Panc1 (cell line): ENCODE data around the gene XIRP2. TPM values are rescaled to one million over a fixed set of nuclear protein-coding genes. Genes with fewer than 3 reads are reported as not detected.

Source experiments
- ATAC-seq: fragments of 200-7000 bp; cut with Tn5 transposase; 2 replicates; pipeline ENCODE4 v1.9.1; 2020; ENCODE audit warnings: mild to moderate bottlenecking, moderate library complexity
- BruUV-seq: library from RNA; stranded (reverse); fragments of 400-500 nt; replicated peaks from 2 replicates; lab custom pipeline; 2021; lab: Mats Ljungman, UMichigan
- CTCF ChIA-PET: fragments of 300-600 bp; sonication (Branson Sonifier 250); formaldehyde crosslinking; loops from one replicate; lab custom pipeline; 2022; ENCODE audit warnings: antibody characterized with exemption; lab: Charles Lee
- POLR2A ChIA-PET: fragments of 300-600 bp; sonication (Branson Sonifier 250); formaldehyde crosslinking; loops from one replicate; lab custom pipeline; 2022; ENCODE audit warnings: antibody characterized with exemption; lab: Charles Lee
- DNase-seq: peaks from one replicate; pipeline ENCODE4 v3.0.0-alpha.2; 2010; ENCODE audit warnings: low read depth, low spot score
- H3K27ac ChIP-seq: 2 replicates; pipeline ENCODE4 v1.5.1; 2011; ENCODE audit warnings: mild to moderate bottlenecking, low read length, inconsistent platforms
- H3K27me3 ChIP-seq: fragments of 200-500 bp; sonication (Bioruptor generic); 2 replicates; pipeline ENCODE4 v1.6.0; 2014; ENCODE audit warnings: low read length, inconsistent platforms; ENCODE audit not compliant: control insufficient read depth, insufficient read depth
- H3K36me3 ChIP-seq: fragments of 200-500 bp; sonication (Bioruptor generic); 2 replicates; pipeline ENCODE4 v1.5.1; 2014; ENCODE audit warnings: inconsistent platforms, mild to moderate bottlenecking, low read length, moderate library complexity; ENCODE audit not compliant: control insufficient read depth, insufficient read depth
- H3K4me1 ChIP-seq: 2 replicates; pipeline ENCODE4 v1.5.1; 2011; ENCODE audit warnings: inconsistent platforms, mild to moderate bottlenecking, low read length, moderate library complexity; ENCODE audit not compliant: control insufficient read depth, insufficient read depth
- H3K4me3 ChIP-seq, 2 experiments: 2 replicates each; pipeline ENCODE4 v1.5.1; 2011 to 2012; ENCODE audit warnings: low read depth in 2 of 2, low read length in 2 of 2, mild to moderate bottlenecking in 2 of 2, inconsistent platforms in 1 of 2, moderate library complexity in 1 of 2
- H3K9me3 ChIP-seq: fragments of 200-500 bp; sonication (Bioruptor generic); 2 replicates; pipeline ENCODE4 v1.5.1; 2014; ENCODE audit warnings: low read depth, mild to moderate bottlenecking, inconsistent platforms, low read length, moderate library complexity; ENCODE audit not compliant: control insufficient read depth, insufficient read depth
- POLR2AphosphoS5 ChIP-seq: IDR thresholded peaks from 2 replicates; pipeline ENCODE4 v1.6.1; 2012; ENCODE audit warnings: mild to moderate bottlenecking, low read depth, low read length, moderate library complexity
- SIN3A ChIP-seq: IDR thresholded peaks from 2 replicates; pipeline ENCODE4 v1.6.1; 2012; ENCODE audit warnings: low read depth, mild to moderate bottlenecking, low read length, moderate library complexity, borderline replicate concordance; ENCODE audit not compliant: insufficient read depth
- TCF7L2 ChIP-seq: IDR thresholded peaks from 2 replicates; pipeline ENCODE4 v1.6.1; 2011; ENCODE audit warnings: mild to moderate bottlenecking, low read depth, low read length, inconsistent platforms
- in situ Hi-C: cut with HindIII; loops from 2 replicates; pipeline ENCODE4 v1.10.0; 2016; ENCODE audit warnings: low sequenced_read_pairs, low pct_unique_long_range_greater_than_20kb
- intact Hi-C: fragments of 100-400 bp; cut with micrococcal nuclease; formaldehyde crosslinking; loops from one replicate; pipeline ENCODE4 v1.10.0; 2022; ENCODE audit not compliant: unreplicated experiment
- total RNA-seq: library from RNA; stranded (reverse); gene quantifications from one replicate; pipeline ENCODE4 v1.2.1, GENCODE V29; 2021; ENCODE audit not compliant: unreplicated experiment
- TF ChIP-seq, protein P1 (sequence below): fragments of 450-650 bp; IDR thresholded peaks from 2 replicates; pipeline ENCODE4 v1.5.1; 2017; ENCODE audit warnings: mild to moderate bottlenecking
- TF ChIP-seq, protein P2 (sequence below), 2 experiments: IDR thresholded peaks; 2 replicates each; pipeline ENCODE4 v1.6.1; 2011 to 2012; ENCODE audit warnings: low read depth in 2 of 2, control low read depth in 1 of 2, low read length in 1 of 2, mild to moderate bottlenecking in 1 of 2, moderate library complexity in 1 of 2; ENCODE audit not compliant: insufficient read depth in 1 of 2

XIRP2 gene
- total RNA-seq, 1 experiment from 2014 or later: not detected

DNA sequence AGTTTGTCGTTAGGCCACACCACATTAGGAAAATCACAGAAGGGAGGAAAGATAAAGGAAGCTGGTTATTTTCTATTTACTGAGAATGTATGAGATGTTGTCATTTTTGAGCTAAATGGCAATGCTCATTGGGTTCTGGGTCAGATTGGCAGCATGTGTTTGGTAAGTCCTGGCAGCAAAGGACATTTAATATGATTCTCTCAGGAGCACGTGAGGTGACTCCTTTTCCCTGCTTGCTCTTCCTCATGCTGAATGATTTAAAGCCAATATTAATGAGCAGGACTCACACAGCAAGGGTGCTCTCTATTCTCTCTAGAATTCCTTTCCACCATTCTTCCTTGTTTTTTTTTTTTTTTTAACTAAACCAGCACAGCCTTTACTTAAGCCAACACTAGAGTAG lies 298.2 kb downstream of the XIRP2 start:
- ChIA-PET POLR2A (no interaction called here), CTCF (no interaction called here)
- Histone ChIP-seq H3K27me3 (no peaks in the 10 kb centered on the region), H3K27ac (no peak overlapping the region), H3K9me3 (no peaks in the 10 kb centered on the region; the same call in 1 of the 2 replicates), H3K4me3 (no peak overlapping the region), H3K36me3 (no peaks in the 10 kb centered on the region), H3K4me1 (no peaks in the 10 kb centered on the region)
- ATAC-seq: no peak
- TF ChIP-seq POLR2AphosphoS5: no peak
- no peak for TF ChIP-seq TCF7L2
- TF ChIP-seq SIN3A: no peak
- TF ChIP-seq, protein P1, sequence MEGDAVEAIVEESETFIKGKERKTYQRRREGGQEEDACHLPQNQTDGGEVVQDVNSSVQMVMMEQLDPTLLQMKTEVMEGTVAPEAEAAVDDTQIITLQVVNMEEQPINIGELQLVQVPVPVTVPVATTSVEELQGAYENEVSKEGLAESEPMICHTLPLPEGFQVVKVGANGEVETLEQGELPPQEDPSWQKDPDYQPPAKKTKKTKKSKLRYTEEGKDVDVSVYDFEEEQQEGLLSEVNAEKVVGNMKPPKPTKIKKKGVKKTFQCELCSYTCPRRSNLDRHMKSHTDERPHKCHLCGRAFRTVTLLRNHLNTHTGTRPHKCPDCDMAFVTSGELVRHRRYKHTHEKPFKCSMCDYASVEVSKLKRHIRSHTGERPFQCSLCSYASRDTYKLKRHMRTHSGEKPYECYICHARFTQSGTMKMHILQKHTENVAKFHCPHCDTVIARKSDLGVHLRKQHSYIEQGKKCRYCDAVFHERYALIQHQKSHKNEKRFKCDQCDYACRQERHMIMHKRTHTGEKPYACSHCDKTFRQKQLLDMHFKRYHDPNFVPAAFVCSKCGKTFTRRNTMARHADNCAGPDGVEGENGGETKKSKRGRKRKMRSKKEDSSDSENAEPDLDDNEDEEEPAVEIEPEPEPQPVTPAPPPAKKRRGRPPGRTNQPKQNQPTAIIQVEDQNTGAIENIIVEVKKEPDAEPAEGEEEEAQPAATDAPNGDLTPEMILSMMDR: no peak
- TF ChIP-seq, protein P2, sequence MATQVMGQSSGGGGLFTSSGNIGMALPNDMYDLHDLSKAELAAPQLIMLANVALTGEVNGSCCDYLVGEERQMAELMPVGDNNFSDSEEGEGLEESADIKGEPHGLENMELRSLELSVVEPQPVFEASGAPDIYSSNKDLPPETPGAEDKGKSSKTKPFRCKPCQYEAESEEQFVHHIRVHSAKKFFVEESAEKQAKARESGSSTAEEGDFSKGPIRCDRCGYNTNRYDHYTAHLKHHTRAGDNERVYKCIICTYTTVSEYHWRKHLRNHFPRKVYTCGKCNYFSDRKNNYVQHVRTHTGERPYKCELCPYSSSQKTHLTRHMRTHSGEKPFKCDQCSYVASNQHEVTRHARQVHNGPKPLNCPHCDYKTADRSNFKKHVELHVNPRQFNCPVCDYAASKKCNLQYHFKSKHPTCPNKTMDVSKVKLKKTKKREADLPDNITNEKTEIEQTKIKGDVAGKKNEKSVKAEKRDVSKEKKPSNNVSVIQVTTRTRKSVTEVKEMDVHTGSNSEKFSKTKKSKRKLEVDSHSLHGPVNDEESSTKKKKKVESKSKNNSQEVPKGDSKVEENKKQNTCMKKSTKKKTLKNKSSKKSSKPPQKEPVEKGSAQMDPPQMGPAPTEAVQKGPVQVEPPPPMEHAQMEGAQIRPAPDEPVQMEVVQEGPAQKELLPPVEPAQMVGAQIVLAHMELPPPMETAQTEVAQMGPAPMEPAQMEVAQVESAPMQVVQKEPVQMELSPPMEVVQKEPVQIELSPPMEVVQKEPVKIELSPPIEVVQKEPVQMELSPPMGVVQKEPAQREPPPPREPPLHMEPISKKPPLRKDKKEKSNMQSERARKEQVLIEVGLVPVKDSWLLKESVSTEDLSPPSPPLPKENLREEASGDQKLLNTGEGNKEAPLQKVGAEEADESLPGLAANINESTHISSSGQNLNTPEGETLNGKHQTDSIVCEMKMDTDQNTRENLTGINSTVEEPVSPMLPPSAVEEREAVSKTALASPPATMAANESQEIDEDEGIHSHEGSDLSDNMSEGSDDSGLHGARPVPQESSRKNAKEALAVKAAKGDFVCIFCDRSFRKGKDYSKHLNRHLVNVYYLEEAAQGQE (IDR thresholded peaks at IDR 0.05; ENCODE audit: insufficient read depth in 1 of 2, low read depth in 2 of 2, low read length in 1 of 2): no peak
- BruUV-seq: no TSS peak
- in situ Hi-C loops (no loop called here), intact Hi-C loops (no loop called here)
- no peak for DNase-seq

DNA sequence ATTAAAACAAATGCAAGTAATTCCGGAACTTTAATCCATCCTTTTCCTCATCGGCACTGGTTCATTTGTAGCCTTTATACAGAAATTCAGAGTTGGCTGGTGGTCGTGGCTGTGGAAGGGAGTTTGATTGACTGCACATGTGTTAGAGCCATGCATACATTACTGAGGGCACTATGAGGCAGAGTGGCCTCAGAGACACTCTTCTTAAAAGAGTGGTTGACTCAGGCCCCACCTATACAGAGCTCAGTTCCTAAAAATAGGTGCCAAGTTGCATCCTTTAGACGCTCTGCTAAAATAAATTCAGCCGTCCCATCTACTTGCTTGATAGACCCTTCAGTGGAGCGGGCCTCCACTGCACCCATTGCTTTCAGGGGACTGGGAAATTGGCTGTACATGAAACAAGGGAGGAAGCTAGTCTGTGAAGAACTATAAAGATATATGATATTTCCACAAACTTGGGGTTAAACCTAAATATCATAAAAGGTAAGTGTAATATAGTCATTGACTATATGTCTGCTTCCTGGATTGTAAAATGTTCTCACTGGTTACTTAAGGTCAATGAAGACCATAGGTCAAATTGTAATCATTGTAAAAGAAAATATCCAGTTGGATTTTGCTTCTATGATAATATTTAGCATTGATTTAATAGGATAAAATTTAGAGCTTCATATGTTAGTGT lies 298.9 kb downstream of the XIRP2 start:
- no peak overlapping the region for H3K27ac ChIP-seq
- POLR2A ChIA-PET: no interaction called here
- no peaks in the 10 kb centered on the region for H3K4me1 ChIP-seq
- in situ Hi-C loops: no loop called here
- H3K36me3 ChIP-seq: no peaks in the 10 kb centered on the region
- intact Hi-C loops: no loop called here
- no peaks in the 10 kb centered on the region; the same call in 1 of the 2 replicates for H3K9me3 ChIP-seq
- ATAC-seq (no peak), DNase-seq (no peak)
- no TSS peak for BruUV-seq
- no peak for TF ChIP-seq POLR2AphosphoS5
- TF ChIP-seq, protein P2 (IDR thresholded peaks at IDR 0.05; ENCODE audit: insufficient read depth in 1 of 2, low read depth in 2 of 2, low read length in 1 of 2): no peak
- TF ChIP-seq TCF7L2: no peak
- H3K4me3 ChIP-seq: no peak overlapping the region
- no peaks in the 10 kb centered on the region for H3K27me3 ChIP-seq
- CTCF ChIA-PET: no interaction called here
